Measurements from ENCODE around the gene IRF7.

The IRF7 gene

DNA sequence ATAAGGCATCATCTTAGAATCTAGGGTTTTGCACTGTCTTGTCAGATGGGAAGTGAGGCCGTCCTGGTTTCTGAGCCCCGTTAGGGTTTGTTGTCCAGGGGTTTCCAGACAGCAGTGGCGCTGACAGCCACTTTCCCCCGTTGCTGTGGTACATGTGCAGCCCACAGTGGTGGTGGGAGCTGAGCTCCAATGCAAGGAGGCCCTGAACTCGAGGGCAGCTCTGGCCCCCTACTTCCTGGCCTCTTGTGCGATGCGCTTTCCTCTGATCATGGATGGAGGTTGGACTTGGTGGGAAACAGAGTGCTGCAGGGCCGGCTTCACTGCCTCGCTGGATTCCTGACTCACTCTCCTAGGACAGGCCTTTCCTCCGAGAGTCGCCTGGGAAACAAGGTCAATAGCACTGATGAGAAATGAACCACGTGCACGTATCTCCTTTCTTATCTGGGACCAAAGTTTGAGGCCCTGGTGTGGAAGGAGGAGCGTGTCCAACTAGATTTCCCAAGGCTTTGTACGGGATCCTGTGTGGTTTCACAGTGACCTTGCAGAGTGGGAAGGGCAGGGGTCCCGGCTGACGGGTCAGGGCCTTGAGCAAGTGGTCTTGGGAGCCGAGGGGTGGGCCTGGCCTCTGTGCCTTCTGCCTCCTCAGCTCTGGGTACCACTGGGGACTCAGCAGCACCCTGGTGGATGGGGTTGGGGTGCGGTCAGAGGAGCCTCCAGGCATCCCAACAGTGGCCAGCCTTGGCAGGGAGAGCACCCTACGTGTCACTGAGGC is 35.7 kb downstream of the IRF7 start:
- DNase-seq: no peak

DNA sequence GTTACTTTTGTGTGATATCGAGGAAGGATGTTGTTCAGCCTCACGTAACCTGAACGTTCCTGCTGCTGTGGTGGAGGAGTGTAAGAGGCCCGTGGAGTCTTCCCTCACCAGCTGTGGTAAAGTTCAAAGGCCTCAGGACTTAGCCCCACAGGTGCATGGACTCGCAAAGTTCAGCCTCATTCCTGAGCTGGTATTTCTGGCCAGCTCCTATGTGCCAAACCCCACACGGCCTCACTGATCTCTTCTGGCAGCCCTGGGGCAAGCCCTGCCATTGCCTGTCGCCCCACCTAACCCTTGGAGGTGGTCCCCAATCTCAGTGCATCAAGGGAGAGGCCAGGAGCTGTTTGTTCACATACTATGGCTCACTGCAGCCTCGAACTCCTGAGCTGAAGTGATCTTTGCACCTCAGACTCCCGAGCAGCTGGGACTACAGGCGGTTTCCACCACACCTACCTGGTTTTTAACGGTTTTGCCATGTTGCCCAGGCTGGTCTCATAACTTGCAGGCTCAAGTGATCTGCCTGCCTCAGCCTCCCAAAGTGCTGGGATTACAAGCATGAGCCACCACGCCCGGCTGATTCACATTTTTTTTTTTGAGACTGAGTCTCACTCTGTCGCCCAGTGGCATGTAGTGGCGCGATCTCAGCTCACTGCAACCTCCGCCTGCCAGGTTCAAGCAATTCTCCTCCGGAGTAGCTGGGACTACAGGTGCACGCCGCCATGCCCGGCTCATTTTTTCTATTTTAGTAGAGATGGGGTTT is 37.3 kb downstream of the IRF7 start:
- DNase-seq: no peak

DNA sequence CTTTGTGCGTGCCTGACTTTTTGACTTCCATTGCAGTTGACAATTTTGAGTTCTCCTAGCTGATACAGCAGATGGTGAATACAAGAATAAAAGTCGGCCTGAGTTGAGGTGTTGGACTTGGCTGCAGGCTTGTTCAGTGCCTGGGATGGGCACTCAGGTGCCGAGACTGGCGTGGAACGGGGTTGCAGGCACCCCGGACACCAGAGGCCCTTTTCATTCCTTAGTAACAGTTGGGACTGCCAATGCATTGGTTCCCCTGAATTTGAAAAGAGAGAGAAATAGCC is 38.2 kb downstream of the IRF7 start:
- no peak for DNase-seq

DNA sequence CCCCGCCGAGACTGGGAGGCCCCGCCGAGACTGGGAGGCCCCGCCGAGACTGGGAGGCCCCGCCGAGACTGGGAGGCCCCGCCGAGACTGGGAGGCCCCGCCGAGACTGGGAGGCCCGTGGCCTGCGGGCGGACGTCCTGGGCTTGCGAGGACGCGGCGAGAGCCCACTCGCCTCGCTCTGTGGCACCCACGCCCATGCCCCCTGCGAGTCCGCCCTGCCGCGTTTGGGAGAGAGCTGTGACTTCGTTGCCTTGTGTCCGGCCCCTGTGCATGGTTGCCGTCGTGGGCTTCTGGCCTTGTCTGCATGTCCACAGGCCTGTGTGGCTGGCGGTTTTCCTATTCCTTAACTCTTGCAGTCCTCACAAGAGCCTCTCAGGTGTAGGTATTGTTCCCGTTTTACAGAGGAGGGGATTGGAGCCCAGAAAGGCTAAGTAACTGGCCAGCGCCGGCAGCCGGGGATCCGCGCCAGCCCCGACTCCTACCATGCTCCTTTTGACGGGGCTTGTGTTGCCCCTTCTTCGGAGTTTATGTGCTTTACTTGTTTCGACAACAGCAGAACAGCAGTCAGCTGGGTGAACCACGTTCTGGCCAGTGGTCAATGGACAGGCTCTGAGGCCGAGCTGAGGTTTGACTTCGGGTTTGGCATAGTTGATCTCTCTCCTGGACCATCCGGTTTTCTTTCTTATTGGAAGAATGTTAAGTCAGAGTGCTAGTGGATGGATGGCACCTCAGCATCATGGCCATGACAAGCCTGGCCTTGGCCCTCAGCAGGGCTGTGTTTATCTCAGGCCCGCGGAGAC is 38.7 kb downstream of the IRF7 start:
- no peak for DNase-seq

DNA sequence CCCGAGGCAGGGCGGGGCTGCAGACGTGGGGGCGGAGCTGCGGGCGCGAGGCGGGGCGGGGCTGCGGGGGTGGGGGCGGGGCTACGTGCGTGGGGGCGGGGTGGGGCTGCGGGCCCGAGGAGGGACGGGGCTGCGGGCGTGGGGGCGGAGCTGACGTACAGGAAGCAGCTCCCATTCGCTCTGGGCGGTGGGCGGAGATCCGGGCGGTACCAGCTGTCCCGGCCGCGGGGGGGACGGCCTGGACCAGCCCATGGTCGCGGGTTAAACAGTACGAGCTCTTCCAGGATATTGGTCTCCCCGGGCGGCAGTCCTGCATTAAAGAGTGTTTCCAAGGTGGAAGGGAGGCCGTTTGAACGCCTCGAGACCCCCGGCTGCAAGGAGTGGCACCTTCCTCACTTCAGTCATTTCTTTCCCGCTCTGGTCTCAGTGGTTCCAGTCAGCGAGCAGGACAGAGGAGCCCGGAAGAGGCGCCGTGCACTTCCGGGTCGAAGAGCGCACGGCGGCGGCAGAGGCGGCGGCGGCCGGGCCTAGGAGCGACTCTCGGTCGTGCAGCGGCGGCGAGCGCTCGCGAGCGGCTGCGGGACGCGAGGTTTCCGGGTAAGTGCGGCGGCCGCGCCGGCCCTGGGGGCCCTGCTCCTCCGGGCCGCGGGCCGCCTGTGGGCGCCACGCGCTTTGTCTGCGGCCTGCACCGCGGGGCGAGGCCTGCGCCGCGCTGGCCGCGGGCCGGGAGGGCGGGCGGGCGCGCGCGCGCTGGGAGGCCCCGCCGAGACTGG is 39.6 kb downstream of the IRF7 start, which contains the start of gene PHRF1:
Gene PHRF1 (plus strand): TSS at position 475 of the 773 bp plus-strand sequence. CDS start 5,043 bp downstream, outside the sequence.
- peak; percentile 95 for DNase-seq

DNA sequence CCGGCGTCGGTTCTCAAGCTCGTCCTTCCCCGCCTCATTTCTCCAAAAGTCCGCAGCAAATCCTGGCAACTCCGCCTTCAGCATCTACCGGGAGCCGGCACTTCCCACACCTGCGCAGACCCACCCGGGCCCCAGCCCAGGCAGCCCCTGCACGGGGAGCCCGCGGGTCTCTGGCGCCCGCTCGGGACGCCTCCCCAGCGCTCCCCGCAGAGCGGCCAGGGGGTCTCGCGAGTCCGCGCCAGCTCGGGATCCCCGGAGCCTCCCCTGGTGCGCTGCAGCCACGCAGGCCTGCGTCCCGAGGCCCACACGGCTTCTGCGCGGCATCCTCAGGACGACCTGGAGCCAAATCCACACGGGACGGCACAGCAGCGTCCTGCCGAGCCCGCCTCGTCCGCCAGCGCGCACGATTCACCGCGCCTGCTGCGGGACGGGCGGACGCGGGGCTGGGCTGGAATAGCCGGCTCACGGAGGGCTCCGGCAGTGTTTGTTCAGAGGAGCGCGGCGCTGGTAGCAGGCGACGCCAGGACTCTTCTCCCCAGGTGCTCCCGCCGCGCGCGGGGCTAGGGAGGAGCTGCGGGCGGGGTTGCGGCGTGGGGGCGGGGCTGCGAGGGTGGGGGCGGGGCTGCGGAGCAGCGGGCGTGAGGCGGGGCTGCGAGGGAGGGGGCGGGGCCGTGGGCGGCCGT is 40.3 kb downstream of the IRF7 start:
- DNase-seq: no peak

DNA sequence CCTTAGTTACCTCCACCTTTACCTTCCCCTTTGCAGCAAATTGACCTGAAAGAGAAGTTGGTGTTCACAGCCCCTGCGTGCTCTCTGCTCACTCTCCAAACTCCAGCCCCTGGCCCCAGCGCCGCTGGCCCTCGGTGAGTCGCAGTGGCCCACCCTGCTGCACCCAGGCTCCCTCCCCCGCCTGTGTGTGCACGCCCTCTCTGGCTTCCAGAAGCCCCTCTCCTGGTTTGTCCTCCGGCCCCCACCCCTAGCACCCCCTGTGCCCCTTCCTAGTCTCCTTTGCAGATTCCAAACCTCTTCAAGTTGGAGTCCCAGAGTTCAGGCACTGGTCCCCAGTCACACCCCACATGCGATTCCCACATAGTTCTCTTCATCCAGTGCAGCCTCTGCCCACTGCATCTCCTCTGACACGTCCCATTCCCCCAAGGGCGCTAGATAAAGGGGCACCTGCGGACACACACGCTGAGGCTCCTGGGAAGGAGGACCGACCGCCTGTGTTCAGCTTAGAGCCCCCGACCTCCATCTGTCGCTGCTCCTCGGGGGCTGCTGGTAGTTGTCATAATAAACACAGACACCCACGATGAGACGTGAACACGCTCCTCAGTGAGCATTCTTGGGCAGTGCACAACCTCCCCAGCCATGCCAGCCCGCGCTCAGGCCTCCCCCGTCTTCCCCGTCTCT is 41.0 kb downstream of the IRF7 start:
- no peak for DNase-seq

DNA sequence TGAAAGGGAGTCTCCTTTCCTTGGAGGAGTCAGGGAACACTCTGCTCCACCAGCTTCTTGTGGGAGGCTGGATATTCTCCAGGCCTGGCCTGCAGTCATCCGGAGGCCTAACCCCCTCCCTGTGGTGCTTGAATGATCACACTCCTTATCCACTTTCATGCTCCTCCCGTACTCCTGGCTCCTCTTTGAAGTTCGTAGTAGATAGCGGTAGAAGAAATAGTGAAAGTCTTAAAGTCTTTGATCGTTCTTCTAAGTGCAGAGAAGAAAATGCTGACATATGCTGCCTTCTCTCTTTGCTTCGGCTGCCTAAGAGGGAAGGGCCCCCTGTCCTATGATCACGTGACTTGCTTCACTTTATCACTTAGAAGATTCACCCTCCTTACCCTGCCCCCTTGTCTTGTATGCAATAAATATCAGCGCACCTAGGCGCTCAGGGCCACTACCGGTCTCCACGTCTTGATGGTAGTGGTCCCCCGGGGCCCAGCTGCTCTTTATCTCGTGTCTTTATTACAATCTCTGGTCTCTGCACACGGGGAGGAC is 41.6 kb downstream of the IRF7 start:
- DNase-seq: peak; percentile 48

DNA sequence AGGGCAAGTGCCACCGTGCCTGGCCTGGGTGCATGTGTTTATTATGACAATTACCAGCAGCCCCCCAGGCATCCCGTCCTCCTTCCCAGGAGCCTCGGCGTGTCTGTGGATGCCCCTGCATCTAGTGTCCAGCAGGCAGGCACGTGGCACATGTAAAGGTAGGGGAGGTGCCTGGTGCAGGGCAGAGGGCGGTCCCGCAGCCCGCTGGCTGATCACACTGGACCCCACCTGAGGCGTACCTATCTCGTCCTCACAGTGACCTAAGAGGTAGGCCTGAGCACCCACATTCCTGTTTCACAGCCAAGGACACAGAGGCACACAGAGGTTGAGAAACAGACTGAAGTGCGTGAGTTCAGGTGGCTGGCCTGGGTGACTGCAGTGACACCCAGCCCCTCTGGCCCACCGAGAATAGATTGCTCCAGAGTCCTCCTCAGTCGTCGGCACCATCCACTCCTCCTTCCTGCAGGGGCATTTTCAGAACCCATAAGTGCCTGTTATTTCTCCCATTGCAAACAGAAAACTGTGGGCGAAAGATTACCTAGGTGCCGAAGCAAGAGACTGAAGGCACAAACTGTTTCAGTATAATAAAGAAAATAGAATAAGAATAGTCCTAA is 42.5 kb downstream of the IRF7 start:
- no peak for DNase-seq

DNA sequence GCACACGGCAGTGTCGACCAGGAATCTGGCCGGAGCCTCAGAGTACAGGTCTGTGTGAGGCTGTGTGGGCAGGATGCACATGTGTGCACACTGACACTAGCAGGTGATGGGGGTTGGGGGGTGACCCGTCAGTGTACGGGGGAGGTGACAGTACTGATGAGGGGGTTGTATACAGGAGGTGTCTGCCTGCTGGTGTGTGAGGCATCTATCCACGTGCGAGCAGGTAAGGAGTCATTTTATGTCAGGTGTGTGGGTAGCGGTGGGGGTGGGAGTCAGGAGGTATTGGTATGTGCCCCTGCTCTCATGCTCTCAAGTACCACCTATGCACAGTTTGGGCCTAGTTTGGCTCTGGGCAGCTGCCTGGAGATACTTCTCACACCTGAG is 44.0 kb downstream of the IRF7 start:
- DNase-seq: no peak

DNA sequence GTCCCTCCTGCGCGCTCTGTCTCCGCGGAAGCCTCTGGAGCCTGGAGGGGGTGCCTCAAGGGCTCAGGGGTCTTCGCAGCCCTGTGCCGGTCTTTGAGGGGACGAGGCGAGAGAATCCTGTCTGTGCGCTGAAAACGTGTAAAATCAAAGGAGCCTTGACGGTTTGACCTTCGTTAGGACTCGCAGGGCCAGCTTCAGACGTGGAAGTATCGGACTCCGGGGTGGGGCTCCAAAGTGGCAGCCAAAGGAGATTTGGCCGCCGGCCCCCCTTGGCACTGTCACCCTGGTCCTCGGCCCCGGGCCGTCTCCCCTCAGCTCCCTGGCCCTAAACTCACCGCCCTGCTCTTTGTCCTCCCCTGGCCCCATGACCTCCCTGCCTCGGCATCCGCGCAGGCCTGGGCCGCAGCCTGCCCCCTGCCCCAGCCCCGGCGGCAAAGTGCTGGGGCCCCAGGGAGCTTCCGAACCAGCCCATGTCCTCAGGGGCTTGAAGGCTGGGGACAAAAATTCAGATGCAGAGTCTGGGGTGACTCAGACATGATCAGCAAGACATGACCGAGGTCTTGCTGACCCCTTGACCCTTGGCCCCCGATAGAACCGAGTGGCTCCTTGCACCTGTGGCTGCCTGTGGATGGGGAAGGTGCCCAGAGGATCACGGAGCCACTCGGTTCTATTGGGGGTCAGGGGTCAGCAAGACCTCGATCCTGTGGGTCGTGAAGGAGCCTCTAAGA is 46.4 kb downstream of the IRF7 start:
- no peak for DNase-seq

DNA sequence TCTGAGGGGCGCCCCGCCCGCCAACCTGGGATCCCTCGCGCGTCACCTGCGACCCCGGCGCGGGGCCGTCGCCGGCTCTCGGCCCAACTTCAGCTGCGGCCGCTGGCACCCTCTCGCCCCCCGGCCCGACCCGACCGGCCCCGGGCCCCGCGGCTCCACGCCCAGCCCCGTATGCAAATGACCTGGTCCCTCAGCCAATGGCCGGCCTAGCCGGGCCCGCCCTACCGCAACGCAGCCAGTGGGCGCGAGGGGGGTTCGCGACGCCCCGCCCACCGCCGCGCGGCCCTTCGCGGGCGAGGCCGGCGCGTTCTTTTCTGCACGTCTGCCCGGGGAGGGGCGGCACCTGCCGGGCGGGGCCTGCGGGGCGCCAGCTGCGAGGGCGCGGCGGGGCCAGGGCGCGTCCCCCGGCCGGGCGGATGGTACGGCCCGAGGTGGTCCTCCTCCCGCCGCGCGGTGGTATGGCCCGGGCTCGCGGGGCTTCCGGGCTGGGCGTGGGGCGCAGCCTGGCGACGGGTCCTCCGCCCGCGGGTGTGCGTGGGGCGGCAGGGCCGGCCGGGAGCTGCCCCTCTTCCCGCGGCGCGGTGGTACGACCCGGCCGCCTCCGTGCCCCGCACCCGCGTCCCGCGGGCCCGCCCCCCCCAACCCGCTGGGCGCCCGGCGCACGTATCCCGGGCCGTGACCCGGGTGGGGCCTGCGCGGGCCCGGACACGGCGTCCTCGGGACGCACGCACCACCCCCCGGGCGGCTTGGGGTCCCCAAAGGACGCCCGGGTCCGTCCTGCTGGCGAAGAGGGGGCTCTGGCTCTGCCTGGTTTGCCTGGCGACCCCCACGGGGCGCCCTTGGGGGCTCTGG is 47.2 kb downstream of the IRF7 start:
- peak; percentile 96 for DNase-seq

DNA sequence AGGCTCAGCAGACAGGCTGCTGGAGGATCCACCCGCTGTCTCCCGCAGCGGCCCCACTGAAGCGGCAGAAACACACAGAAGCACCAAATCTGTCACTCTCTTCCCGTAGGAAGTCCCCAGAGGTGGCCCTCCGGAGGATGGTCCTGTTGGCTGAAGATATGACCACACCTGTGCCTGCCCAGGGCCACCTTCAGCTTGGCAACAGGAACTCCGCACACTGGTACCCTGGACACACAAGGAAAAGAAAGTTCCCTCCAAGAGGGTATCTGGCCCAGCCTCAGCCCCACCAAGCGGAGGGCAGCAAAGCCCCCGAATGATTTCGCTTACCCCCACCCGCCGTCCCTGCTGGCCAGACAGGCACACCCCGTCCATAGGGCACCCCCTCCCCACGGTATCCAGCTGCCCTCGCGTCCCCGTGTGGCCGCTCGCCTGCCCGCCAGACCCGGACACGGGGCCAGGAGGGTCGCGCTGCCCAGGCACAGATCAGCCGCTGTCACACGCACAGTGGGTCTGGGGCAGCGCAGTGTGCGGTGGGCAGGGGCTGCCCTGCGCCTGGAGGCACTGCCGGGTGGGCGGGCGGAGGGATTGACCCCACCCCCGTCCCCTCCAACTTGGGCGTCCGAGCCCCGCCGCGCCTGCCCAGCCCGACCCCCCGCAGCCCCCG is 48.0 kb downstream of the IRF7 start:
- DNase-seq: no peak

DNA sequence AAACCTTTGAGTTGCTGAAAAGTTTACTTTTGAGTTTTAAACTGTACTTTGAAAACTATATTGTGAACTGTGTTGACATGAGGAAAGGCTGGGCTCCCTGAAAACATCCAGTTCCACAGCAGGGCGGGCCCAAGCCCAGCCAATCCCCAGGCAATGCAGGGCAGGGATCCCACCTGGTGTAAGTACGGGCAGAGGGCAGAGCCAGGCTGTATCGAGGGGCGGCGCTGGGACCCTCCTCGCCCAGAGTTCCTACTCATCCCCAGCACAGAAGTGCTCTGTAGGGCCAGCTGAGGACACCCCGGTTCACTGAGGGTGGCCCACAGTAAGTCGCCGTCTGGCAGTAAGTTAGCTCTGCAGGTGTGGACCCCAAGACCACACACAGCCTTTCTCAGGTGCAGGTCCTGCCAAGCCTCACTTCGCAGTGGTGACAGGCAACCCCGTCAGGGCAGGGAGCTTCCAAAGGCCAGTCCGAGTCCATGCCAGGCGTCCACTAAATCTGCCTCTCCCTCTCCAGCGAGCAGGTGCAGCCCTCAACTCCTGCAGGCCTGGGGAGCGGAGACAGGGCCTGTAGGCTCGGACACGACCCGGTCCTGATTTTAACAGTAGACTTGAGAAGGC is 48.6 kb downstream of the IRF7 start:
- DNase-seq: no peak

DNA sequence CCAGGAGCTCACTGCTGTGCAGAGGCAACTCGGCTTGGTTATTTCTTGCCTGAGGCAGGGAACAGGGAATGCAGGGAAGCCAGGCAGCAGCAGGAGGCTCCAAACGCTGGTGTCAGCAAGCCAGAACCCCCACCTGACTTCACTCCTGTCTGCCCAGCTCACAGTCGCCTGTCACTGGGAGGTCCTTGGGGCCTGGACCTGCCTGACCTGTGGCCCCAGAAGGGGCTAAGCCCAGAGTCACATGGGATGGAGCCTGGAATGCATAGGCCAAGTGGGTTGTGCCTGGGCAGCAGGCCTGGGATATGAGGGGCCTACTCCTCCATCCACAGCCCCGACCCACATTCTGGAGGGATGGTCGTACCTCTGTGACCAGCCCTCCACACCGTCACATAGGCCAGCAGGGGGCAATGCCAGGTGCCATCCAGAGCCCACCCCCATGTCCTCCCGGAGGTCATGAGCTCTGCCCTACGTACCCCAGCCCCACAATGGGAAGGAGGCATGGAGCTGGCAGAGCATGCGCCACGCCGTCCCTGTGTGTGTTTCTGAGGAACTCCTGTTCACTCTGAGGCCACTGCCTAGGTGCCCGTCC is 49.7 kb downstream of the IRF7 start:
- DNase-seq: no peak

DNA sequence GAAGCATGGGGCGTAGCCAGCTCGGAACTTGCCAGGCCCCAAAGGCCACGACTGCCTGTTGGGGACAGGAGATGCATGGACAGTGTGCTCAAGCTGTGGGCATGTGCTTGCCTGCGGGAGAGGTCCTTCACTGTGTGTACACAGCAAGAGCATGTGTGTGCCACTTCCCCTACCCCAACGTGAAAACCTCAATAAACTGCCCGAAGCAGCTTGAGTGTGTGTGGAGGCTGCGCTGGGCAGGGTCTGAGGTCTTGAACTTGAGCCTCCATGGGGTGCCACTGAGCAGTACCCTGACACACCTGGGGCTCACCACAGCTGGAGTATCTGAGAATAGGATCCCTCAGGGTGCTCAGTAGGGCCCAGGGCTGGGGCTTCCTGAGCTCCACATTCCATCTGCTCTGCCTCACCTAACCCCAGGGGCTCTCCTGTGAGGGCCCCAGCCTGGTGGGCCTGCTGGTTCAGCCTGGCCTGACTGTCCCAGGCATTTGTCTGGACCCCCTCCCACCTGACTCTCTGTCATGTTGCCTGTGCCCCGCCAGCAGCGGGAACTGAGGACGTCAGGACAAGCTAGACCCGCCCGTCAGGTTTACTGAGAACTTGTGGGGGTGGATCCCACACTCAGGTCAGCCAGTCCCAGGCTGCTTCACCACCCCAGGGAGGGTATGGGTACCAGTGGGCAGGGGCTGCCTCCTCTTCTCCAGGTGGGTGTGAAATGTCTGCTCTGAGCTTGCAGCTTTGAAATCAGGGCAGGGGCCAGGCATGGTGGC is 51.8 kb downstream of the IRF7 start:
- no peak for DNase-seq

Data from central memory CD4-positive, alpha-beta T cell (primary cell).